HCT116 (cell line): ENCODE measurements around the gene GREB1L. TPM values are rescaled to one million over a fixed set of nuclear protein-coding genes. Genes with fewer than 3 reads are reported as not detected.

Experiments
- ATAC-seq: fragments of 200-7000 bp; cut with Tn5 transposase; 2 replicates; pipeline ENCODE4 v1.9.1; 2020; ENCODE audit warnings: mild to moderate bottlenecking, moderate library complexity
- BruUV-seq: library from RNA; stranded (reverse); fragments of 400-500 nt; replicated peaks from 2 replicates; lab custom pipeline; 2021; lab: Mats Ljungman, UMichigan
- CTCF ChIA-PET: fragments of 300-600 bp; sonication (Branson Sonifier 250); formaldehyde crosslinking; loops from one replicate; lab custom pipeline; 2021; ENCODE audit warnings: antibody characterized with exemption; lab: Charles Lee
- POLR2A ChIA-PET: fragments of 300-600, 350-600 bp; sonication (Branson Sonifier 250); formaldehyde crosslinking; loops from one replicate; lab custom pipeline; 2021; ENCODE audit warnings: antibody characterized with exemption; lab: Charles Lee
- RAD21 ChIA-PET, 2 experiments: fragments of 300-600 bp; sonication (Branson Sonifier 250); formaldehyde crosslinking; loops; one replicate each; lab custom pipeline; 2023; ENCODE audit warnings: low total read pairs in 2 of 2; ENCODE audit not compliant: uncharacterized antibody in 2 of 2, unreplicated experiment in 2 of 2, low non-redundant PET in 1 of 2; lab: Charles Lee
- DNase-seq: peaks from one replicate; pipeline ENCODE4 v3.0.0-alpha.2; 2010; ENCODE audit warnings: low read depth, low spot score
- H2AFZ ChIP-seq: fragments of 200-600 bp; shearing (Covaris generic), sonication (generic); 2 replicates; pipeline ENCODE4 v1.6.1; 2017; ENCODE audit warnings: low read depth, mixed run types, mixed read lengths, antibody characterized with exemption, low read length; ENCODE audit not compliant: poor library complexity, severe bottlenecking
- H3K27ac ChIP-seq: 2 replicates; pipeline ENCODE4 v1.5.1; 2012; ENCODE audit warnings: low read depth, low read length
- H3K27me3 ChIP-seq: fragments of 200-600 bp; sonication (generic); 2 replicates; pipeline ENCODE4 v1.6.1; 2016; ENCODE audit warnings: mixed run types, low read length, mixed read lengths; ENCODE audit not compliant: insufficient read depth
- H3K36me3 ChIP-seq, 2 experiments: fragments of 200-500 bp in 1 of 2; fragments of 200-600 bp in 1 of 2; sonication (Bioruptor generic) in 1 of 2; sonication (generic) in 1 of 2; 2 replicates each; pipeline versions ENCODE4 v1.5.1 to v1.6.1; 2014 to 2016; ENCODE audit warnings: low read length in 2 of 2, inconsistent platforms in 1 of 2, mixed read lengths in 1 of 2, mixed run types in 1 of 2; ENCODE audit not compliant: insufficient read depth in 2 of 2, control insufficient read depth in 1 of 2
- H3K4me1 ChIP-seq, 2 experiments: fragments of 200-600 bp in 1 of 2; sonication (generic) in 1 of 2; 2 replicates each; pipeline versions ENCODE4 v1.5.1 to v1.6.1; 2012 to 2017; ENCODE audit warnings: low read length in 2 of 2, inconsistent platforms in 1 of 2, mild to moderate bottlenecking in 1 of 2, mixed read lengths in 1 of 2, mixed run types in 1 of 2, moderate library complexity in 1 of 2; ENCODE audit not compliant: insufficient read depth in 2 of 2, control insufficient read depth in 1 of 2
- H3K4me2 ChIP-seq: fragments of 200-600 bp; sonication (generic); 2 replicates; pipeline ENCODE4 v1.6.1; 2017; ENCODE audit warnings: mixed run types, low read length, mixed read lengths
- H3K4me3 ChIP-seq, 2 experiments: fragments of 200-600 bp in 1 of 2; sonication (generic) in 1 of 2; replicated peaks in 1 of 2; 2 replicates each; pipeline ENCODE4 v1.5.1; 2011 to 2016; ENCODE audit warnings: low read length in 2 of 2, control low read depth in 1 of 2, low read depth in 1 of 2, mild to moderate bottlenecking in 1 of 2, mixed read lengths in 1 of 2, mixed run types in 1 of 2
- H3K79me2 ChIP-seq: fragments of 200-600 bp; sonication (generic); 2 replicates; pipeline ENCODE4 v1.6.1; 2017; ENCODE audit warnings: mild to moderate bottlenecking, mixed run types, low read length, moderate library complexity, mixed read lengths; ENCODE audit not compliant: insufficient read depth
- H3K9ac ChIP-seq: fragments of 200-600 bp; sonication (generic); 2 replicates; pipeline ENCODE4 v1.6.1; 2016; ENCODE audit warnings: low read length, mixed read lengths
- H3K9me2 ChIP-seq: fragments of 200-600 bp; sonication (generic), shearing (Covaris generic); 2 replicates; pipeline ENCODE4 v1.6.1; 2017; ENCODE audit warnings: mixed run types, mild to moderate bottlenecking, moderate library complexity; ENCODE audit not compliant: insufficient read depth
- H3K9me3 ChIP-seq, 2 experiments: fragments of 200-500 bp in 1 of 2; fragments of 200-600 bp in 1 of 2; sonication (Bioruptor generic) in 1 of 2; sonication (generic) in 1 of 2; 2 replicates each; pipeline ENCODE4 v1.6.1; 2014 to 2017; ENCODE audit warnings: low read length in 2 of 2, mixed read lengths in 2 of 2, inconsistent platforms in 1 of 2, low read depth in 1 of 2, mild to moderate bottlenecking in 1 of 2, mixed run types in 1 of 2, moderate library complexity in 1 of 2; ENCODE audit not compliant: control insufficient read depth in 1 of 2, insufficient read depth in 1 of 2
- H4K20me1 ChIP-seq: fragments of 200-600 bp; sonication (generic), shearing (Covaris generic); 2 replicates; pipeline ENCODE4 v1.6.1; 2017; ENCODE audit warnings: mixed run types, mild to moderate bottlenecking, moderate library complexity; ENCODE audit not compliant: insufficient read depth
- CBX3 ChIP-seq: IDR thresholded peaks from 2 replicates; pipeline ENCODE4 v1.6.1; 2012; ENCODE audit warnings: low read depth
- CEBPB ChIP-seq: IDR thresholded peaks from 2 replicates; pipeline ENCODE4 v1.6.1; 2012; ENCODE audit warnings: low read depth
- EZH2 ChIP-seq: fragments of 200-600 bp; sonication (generic); IDR thresholded peaks from 2 replicates; pipeline ENCODE4 v1.6.1; 2017; ENCODE audit warnings: antibody characterized with exemption, mixed run types
- EZH2phosphoT487 ChIP-seq: fragments of 200-600 bp; IDR thresholded peaks from 2 replicates; pipeline ENCODE4 v1.6.1; 2018; ENCODE audit warnings: antibody characterized with exemption, borderline replicate concordance
- FOSL1 ChIP-seq: IDR thresholded peaks from 2 replicates; pipeline ENCODE4 v1.6.1; 2012; ENCODE audit warnings: low read depth
- JUND ChIP-seq: IDR thresholded peaks from 2 replicates; pipeline ENCODE4 v1.6.1; 2012
- POLR2A ChIP-seq: IDR thresholded peaks from 2 replicates; pipeline ENCODE4 v1.7.0; 2011; ENCODE audit warnings: borderline replicate concordance; ENCODE audit not compliant: insufficient read depth, insufficient read length; ENCODE audit errors: extremely low read depth
- POLR2AphosphoS5 ChIP-seq: IDR thresholded peaks from 2 replicates; pipeline ENCODE4 v1.6.1; 2011; ENCODE audit warnings: mild to moderate bottlenecking, low read depth, low read length, moderate library complexity
- RAD21 ChIP-seq: IDR thresholded peaks from 2 replicates; pipeline ENCODE4 v1.6.1; 2012; ENCODE audit warnings: low read depth, mild to moderate bottlenecking
- SRF ChIP-seq: IDR thresholded peaks from 2 replicates; pipeline ENCODE4 v1.6.1; 2012; ENCODE audit warnings: low read depth
- TCF7L2 ChIP-seq: IDR thresholded peaks from 2 replicates; pipeline ENCODE4 v1.7.0; 2011; ENCODE audit warnings: borderline replicate concordance, inconsistent platforms; ENCODE audit not compliant: insufficient read depth, insufficient read length; ENCODE audit errors: extremely low read depth
- YY1 ChIP-seq: IDR thresholded peaks from 2 replicates; pipeline ENCODE4 v1.6.1; 2011; ENCODE audit warnings: low read length, low read depth, moderate library complexity, mild to moderate bottlenecking; ENCODE audit not compliant: insufficient replicate concordance; ENCODE audit errors: extremely low read depth
- ZFX ChIP-seq: fragments of 450-650 bp; IDR thresholded peaks from 2 replicates; pipeline ENCODE4 v1.6.1; 2017
- ZNF274 ChIP-seq: fragments of 200-500 bp; sonication (Bioruptor generic); IDR thresholded peaks from 2 replicates; pipeline ENCODE4 v1.6.1; 2014; ENCODE audit warnings: mild to moderate bottlenecking, low read depth, low read length, inconsistent platforms
- intact Hi-C: fragments of 100-400 bp; cut with micrococcal nuclease; formaldehyde crosslinking; loops from 2 replicates; pipeline ENCODE4 v1.10.0; 2022
- total RNA-seq: library from RNA; stranded (reverse); gene quantifications from one replicate; pipeline ENCODE4 v1.2.1, GENCODE V29; 2021; ENCODE audit not compliant: unreplicated experiment
- TF ChIP-seq, protein P1 (sequence below): IDR thresholded peaks from 2 replicates; pipeline ENCODE4 v1.6.1; 2012; ENCODE audit warnings: low read depth
- TF ChIP-seq, protein P2 (sequence below): IDR thresholded peaks from 2 replicates; pipeline ENCODE4 v1.6.1; 2012
- TF ChIP-seq, protein P3 (sequence below): IDR thresholded peaks from 2 replicates; pipeline ENCODE4 v1.6.1; 2012

The GREB1L gene
- total RNA-seq, 1 experiment from 2014 or later = 12.2 TPM

DNA sequence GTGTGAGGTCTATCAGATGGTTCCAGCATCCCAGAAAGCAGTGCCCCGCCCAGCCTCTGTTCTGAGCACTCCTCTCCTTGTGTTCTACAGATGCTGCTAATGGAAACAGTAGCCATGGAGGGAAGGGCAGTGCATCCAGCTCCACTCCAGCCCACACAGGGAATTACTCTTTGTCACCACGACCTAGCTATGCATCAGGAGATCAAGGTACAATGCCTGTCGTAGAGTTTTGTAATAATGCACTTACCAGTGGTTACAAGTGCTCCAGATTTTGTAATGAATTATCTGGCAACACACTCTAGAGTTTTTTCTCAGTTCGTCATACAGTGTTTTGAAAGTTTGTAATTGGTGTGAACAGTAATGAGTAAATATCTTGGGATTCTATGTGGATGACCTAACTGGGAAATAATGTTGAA lies 197.4 kb downstream of the GREB1L start (continued):
- TF ChIP-seq CBX3 (no peak), POLR2A (no peak), POLR2AphosphoS5 (no peak), ZNF274 (no peak), EZH2phosphoT487 (no peak), YY1 (no peak), TCF7L2 (no peak), CEBPB (no peak), ZFX (no peak)
- TF ChIP-seq, protein P1, sequence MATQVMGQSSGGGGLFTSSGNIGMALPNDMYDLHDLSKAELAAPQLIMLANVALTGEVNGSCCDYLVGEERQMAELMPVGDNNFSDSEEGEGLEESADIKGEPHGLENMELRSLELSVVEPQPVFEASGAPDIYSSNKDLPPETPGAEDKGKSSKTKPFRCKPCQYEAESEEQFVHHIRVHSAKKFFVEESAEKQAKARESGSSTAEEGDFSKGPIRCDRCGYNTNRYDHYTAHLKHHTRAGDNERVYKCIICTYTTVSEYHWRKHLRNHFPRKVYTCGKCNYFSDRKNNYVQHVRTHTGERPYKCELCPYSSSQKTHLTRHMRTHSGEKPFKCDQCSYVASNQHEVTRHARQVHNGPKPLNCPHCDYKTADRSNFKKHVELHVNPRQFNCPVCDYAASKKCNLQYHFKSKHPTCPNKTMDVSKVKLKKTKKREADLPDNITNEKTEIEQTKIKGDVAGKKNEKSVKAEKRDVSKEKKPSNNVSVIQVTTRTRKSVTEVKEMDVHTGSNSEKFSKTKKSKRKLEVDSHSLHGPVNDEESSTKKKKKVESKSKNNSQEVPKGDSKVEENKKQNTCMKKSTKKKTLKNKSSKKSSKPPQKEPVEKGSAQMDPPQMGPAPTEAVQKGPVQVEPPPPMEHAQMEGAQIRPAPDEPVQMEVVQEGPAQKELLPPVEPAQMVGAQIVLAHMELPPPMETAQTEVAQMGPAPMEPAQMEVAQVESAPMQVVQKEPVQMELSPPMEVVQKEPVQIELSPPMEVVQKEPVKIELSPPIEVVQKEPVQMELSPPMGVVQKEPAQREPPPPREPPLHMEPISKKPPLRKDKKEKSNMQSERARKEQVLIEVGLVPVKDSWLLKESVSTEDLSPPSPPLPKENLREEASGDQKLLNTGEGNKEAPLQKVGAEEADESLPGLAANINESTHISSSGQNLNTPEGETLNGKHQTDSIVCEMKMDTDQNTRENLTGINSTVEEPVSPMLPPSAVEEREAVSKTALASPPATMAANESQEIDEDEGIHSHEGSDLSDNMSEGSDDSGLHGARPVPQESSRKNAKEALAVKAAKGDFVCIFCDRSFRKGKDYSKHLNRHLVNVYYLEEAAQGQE = no peak

DNA sequence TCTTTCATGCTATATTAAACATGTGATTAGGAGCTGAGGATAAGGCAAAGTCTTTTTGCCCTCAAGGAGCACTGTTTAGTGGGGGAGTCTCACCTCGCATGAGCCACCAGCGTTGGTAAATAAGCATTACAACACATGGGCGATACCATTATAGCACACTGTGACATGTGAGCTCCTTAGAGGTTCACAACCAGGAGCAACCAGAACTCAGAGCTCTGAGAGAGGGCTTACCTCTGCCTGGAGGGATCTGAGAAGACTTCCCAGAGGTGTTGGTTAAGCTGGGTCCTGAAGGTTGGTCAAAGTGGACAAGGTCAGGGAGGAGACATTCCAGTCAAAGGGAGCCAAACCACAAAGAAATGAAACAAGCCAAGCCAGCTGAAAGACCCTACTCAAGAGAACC lies 199.6 kb downstream of the GREB1L start:
- H3K79me2 ChIP-seq = no peaks in the 10 kb centered on the region
- BruUV-seq = no TSS peak
- RAD21 ChIA-PET = no interaction called here
- H3K4me1 ChIP-seq = peaks cover 0 to 3% of the 10 kb centered on the region in 2 experiments; a peak in 1 of 4 replicates
- no peak overlapping the region for H3K27ac ChIP-seq
- DNase-seq (no peak), ATAC-seq (no peak)
- no peak overlapping the region for H3K9ac ChIP-seq
- CTCF ChIA-PET = interaction anchor here (1.9 kb wide), 1 partner anchor 246 kb away, joined by 11 read pairs; no protein-coding TSS in a partner anchor
- H3K4me3 ChIP-seq = no peak overlapping the region
- no peaks in the 10 kb centered on the region for H3K9me3 ChIP-seq
- no peak overlapping the region for H3K4me2 ChIP-seq
- POLR2A ChIA-PET = no interaction called here
- no peaks in the 10 kb centered on the region for H4K20me1 ChIP-seq
- no peaks in the 10 kb centered on the region; a peak in 1 of 4 replicates for H3K36me3 ChIP-seq
- H3K9me2 ChIP-seq = no peaks in the 10 kb centered on the region
- TF ChIP-seq, protein P1 = no peak
- no peak for TF ChIP-seq EZH2phosphoT487
- no peak for TF ChIP-seq RAD21
- TF ChIP-seq, protein P2, sequence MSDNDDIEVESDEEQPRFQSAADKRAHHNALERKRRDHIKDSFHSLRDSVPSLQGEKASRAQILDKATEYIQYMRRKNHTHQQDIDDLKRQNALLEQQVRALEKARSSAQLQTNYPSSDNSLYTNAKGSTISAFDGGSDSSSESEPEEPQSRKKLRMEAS = no peak
- no peak for TF ChIP-seq JUND
- no peak for TF ChIP-seq EZH2
- no peak for TF ChIP-seq SRF
- TF ChIP-seq, protein P3, sequence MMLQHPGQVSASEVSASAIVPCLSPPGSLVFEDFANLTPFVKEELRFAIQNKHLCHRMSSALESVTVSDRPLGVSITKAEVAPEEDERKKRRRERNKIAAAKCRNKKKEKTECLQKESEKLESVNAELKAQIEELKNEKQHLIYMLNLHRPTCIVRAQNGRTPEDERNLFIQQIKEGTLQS = no peak
- no peak for TF ChIP-seq ZFX
- TF ChIP-seq CEBPB = no peak
- no peak for TF ChIP-seq POLR2AphosphoS5
- TF ChIP-seq FOSL1 = no peak
- no peaks in the 10 kb centered on the region for H3K27me3 ChIP-seq
- no peak overlapping the region for H2AFZ ChIP-seq
- intact Hi-C loops = loop anchor here (5.0 kb wide), 1 partner anchor 204 kb away; no protein-coding TSS in a partner anchor
